B cell (primary cell): ENCODE results near the gene CAPN9. TPM values are rescaled to one million over a fixed set of nuclear protein-coding genes. Genes with fewer than 3 reads are reported as not detected.

ENCODE experiments used
- ATAC-seq: fragments of 200-7000 bp; cut with Tn5 transposase; one replicate; pipeline ENCODE4 v1.10.0; 2021; ENCODE audit warnings: low read depth, mild to moderate bottlenecking, moderate number of reproducible peaks, moderate library complexity
- CTCF ChIA-PET: fragments of 350-600 bp; sonication (Branson Sonifier 250); formaldehyde crosslinking; loops from one replicate; lab custom pipeline; 2021; ENCODE audit warnings: antibody characterized with exemption, inconsistent platforms; lab: Charles Lee
- POLR2A ChIA-PET: fragments of 350-600 bp; sonication (Branson Sonifier 250); formaldehyde crosslinking; loops from one replicate; lab custom pipeline; 2021; ENCODE audit warnings: antibody characterized with exemption; lab: Charles Lee
- DNase-seq: peaks from one replicate; pipeline ENCODE4 v3.0.0; 2013
- H2AFZ ChIP-seq: 2 replicates; pipeline ENCODE4 v1.6.1; 2012; ENCODE audit warnings: mild to moderate bottlenecking, low read depth, low read length; ENCODE audit not compliant: insufficient read depth, poor library complexity, severe bottlenecking
- H3K27ac ChIP-seq, 2 donors: 1 replicate in 1 of 2; 2 replicates in 1 of 2; pipeline ENCODE4 v1.5.1; 2012 to 2013; ENCODE audit warnings: low read length in 2 of 2, mild to moderate bottlenecking in 2 of 2, moderate library complexity in 1 of 2
- H3K27me3 ChIP-seq, 4 experiments: fragments of 200-600 bp in 1 of 4; sonication (generic) in 1 of 4; replicated peaks in 1 of 4; 1 replicate in 2 of 4; 2 replicates in 2 of 4; pipeline versions ENCODE4 v1.6.1 to v1.7.0; 2013 to 2016; ENCODE audit warnings: low read length in 3 of 4, mild to moderate bottlenecking in 2 of 4, mixed read lengths in 1 of 4, moderate library complexity in 1 of 4; ENCODE audit not compliant: insufficient read depth in 4 of 4, control insufficient read depth in 3 of 4; ENCODE audit errors: control extremely low read depth in 1 of 4
- H3K36me3 ChIP-seq, 2 experiments: replicated peaks in 1 of 2; 1 replicate in 1 of 2; 2 replicates in 1 of 2; pipeline versions ENCODE4 v1.6.1 to v1.7.1; 2013; ENCODE audit warnings: low read length in 1 of 2; ENCODE audit not compliant: insufficient read depth in 2 of 2, control insufficient read depth in 1 of 2; ENCODE audit errors: control extremely low read depth in 1 of 2, extremely low read depth in 1 of 2
- H3K4me1 ChIP-seq, 2 donors: fragments of 200-600 bp in 1 of 2; sonication (generic) in 1 of 2; 1 replicate in 1 of 2; 2 replicates in 1 of 2; pipeline versions ENCODE4 v1.5.1 to v1.6.1; 2013 to 2017; ENCODE audit warnings: low read length in 2 of 2; ENCODE audit not compliant: control insufficient read depth in 2 of 2, insufficient read depth in 2 of 2
- H3K4me2 ChIP-seq: replicated peaks from 2 replicates; pipeline ENCODE3; 2012; ENCODE audit warnings: mild to moderate bottlenecking, low read depth, low read length; ENCODE audit not compliant: poor library complexity, severe bottlenecking
- H3K4me3 ChIP-seq, 5 experiments: fragments of 200-600 bp in 1 of 5; sonication (generic) in 1 of 5; 1 replicate in 3 of 5; 2 replicates in 2 of 5; pipeline versions ENCODE4 v1.5.1 to v1.7.0; 2011 to 2016; ENCODE audit warnings: low read length in 4 of 5, mild to moderate bottlenecking in 4 of 5, low read depth in 2 of 5, control low read depth in 1 of 5, moderate library complexity in 1 of 5; ENCODE audit not compliant: insufficient read depth in 1 of 5; ENCODE audit errors: control extremely low read depth in 1 of 5, extremely low read depth in 1 of 5
- H3K79me2 ChIP-seq: fragments of 200-600 bp; sonication (generic); one replicate; pipeline ENCODE4 v1.6.0; 2016; ENCODE audit warnings: low read length; ENCODE audit not compliant: control insufficient read depth, insufficient read depth
- H3K9ac ChIP-seq: fragments of 200-600 bp; sonication (generic); 2 replicates; pipeline ENCODE4 v1.6.1; 2017; ENCODE audit warnings: mild to moderate bottlenecking, low read length, moderate library complexity
- H3K9me3 ChIP-seq, 3 donors: one replicate each; pipeline versions ENCODE4 v1.6.1 to v1.7.1; 2013; ENCODE audit warnings: low read length in 2 of 3; ENCODE audit not compliant: control insufficient read depth in 2 of 3, insufficient read depth in 1 of 3; ENCODE audit errors: control extremely low read depth in 1 of 3
- H4K20me1 ChIP-seq: 2 replicates; pipeline ENCODE4 v1.6.0; 2012; ENCODE audit warnings: mild to moderate bottlenecking, low read length; ENCODE audit not compliant: insufficient read depth, control insufficient read depth, poor library complexity, severe bottlenecking
- H3K27ac Mint-ChIP-seq: one replicate; pipeline ENCODE4 v1.8.0; 2021; ENCODE audit warnings: mixed read lengths
- H3K27me3 Mint-ChIP-seq: one replicate; pipeline ENCODE4 v1.8.0; 2021; ENCODE audit warnings: mixed read lengths
- H3K4me1 Mint-ChIP-seq: one replicate; pipeline ENCODE4 v1.8.0; 2021; ENCODE audit warnings: mixed read lengths
- H3K4me3 Mint-ChIP-seq: one replicate; pipeline ENCODE4 v1.8.0; 2021; ENCODE audit warnings: mixed read lengths
- H3K9me3 Mint-ChIP-seq: one replicate; pipeline ENCODE4 v1.8.0; 2022; ENCODE audit warnings: mixed read lengths; ENCODE audit not compliant: insufficient read depth
- EZH2 ChIP-seq: IDR thresholded peaks from 2 replicates; pipeline ENCODE4 v1.6.1; 2012; ENCODE audit warnings: borderline replicate concordance, low read depth, mild to moderate bottlenecking, moderate library complexity, low read length; ENCODE audit not compliant: insufficient read depth, poor library complexity, severe bottlenecking
- WGBS: methylation state at CpG from one replicate; pipeline ENCODE4 v1.1.5; 2013; ENCODE audit warnings: missing lambda C conversion rate; ENCODE audit not compliant: insufficient coverage; 5-methylcytosine and 5-hydroxymethylcytosine counted together
- intact Hi-C: fragments of 100-400 bp; cut with micrococcal nuclease; formaldehyde crosslinking; loops from one replicate; pipeline ENCODE4 v1.10.0; 2022
- polyA plus RNA-seq: library from polyadenylated mRNA; depleted of rRNA; stranded (reverse); fragments of >200 nt; gene quantifications from 2 replicates; pipeline ENCODE4 v1.2.3, GENCODE V29; 2012
- total RNA-seq, 2 donors: library from RNA; stranded (reverse); fragments of 120-200 nt in 1 of 2; gene quantifications; 1 replicate in 1 of 2; 2 replicates in 1 of 2; pipeline versions ENCODE4 v1.2.3 to v1.2.4, GENCODE V29; 2013 to 2022
- TF ChIP-seq, protein P1 (sequence below): fragments of 200-600 bp; IDR thresholded peaks from one replicate; pipeline ENCODE4 v1.8.0; 2022; ENCODE audit warnings: antibody characterized with exemption, mild to moderate bottlenecking

CAPN9 gene
- total and polyA plus RNA-seq, 2 donors (not counting 1 experiment from before 2014, with no cell fraction given), result not detected

GRCh38 chr1:230833511-230833910 is 86.3 kb downstream of the CAPN9 start:
- Histone ChIP-seq H3K27ac (no peak overlapping the region), H2AFZ (no peak overlapping the region), H3K4me1 (no peaks in the 10 kb centered on the region), H3K27me3 (no peaks in the 10 kb centered on the region), H3K4me3 (no peak overlapping the region), H3K4me2 (no peak overlapping the region), H4K20me1 (no peaks in the 10 kb centered on the region), H3K9me3 (peaks cover 0 to 5% (median 1%) of the 10 kb centered on the region in 3 donors), H3K79me2 (no peaks in the 10 kb centered on the region), H3K9ac (no peak overlapping the region), H3K36me3 (no peaks in the 10 kb centered on the region)
- no peak overlapping the region for H3K27ac Mint-ChIP-seq
- no CpG with 5 or more reads among the region's 3 CpGs for WGBS
- DNase-seq, result no peak
- intact Hi-C loops, result no loop called here
- ATAC-seq, result no peak
- peaks cover 34% of the 10 kb centered on the region for H3K27me3 Mint-ChIP-seq
- H3K4me1 Mint-ChIP-seq, result no peaks in the 10 kb centered on the region
- TF ChIP-seq EZH2, result no peak
- TF ChIP-seq, protein P1, sequence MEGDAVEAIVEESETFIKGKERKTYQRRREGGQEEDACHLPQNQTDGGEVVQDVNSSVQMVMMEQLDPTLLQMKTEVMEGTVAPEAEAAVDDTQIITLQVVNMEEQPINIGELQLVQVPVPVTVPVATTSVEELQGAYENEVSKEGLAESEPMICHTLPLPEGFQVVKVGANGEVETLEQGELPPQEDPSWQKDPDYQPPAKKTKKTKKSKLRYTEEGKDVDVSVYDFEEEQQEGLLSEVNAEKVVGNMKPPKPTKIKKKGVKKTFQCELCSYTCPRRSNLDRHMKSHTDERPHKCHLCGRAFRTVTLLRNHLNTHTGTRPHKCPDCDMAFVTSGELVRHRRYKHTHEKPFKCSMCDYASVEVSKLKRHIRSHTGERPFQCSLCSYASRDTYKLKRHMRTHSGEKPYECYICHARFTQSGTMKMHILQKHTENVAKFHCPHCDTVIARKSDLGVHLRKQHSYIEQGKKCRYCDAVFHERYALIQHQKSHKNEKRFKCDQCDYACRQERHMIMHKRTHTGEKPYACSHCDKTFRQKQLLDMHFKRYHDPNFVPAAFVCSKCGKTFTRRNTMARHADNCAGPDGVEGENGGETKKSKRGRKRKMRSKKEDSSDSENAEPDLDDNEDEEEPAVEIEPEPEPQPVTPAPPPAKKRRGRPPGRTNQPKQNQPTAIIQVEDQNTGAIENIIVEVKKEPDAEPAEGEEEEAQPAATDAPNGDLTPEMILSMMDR, result no peak
- ChIA-PET CTCF (no interaction called here), POLR2A (no interaction called here)
- peaks cover 9% of the 10 kb centered on the region for H3K9me3 Mint-ChIP-seq
- H3K4me3 Mint-ChIP-seq, result no peak overlapping the region

DNA sequence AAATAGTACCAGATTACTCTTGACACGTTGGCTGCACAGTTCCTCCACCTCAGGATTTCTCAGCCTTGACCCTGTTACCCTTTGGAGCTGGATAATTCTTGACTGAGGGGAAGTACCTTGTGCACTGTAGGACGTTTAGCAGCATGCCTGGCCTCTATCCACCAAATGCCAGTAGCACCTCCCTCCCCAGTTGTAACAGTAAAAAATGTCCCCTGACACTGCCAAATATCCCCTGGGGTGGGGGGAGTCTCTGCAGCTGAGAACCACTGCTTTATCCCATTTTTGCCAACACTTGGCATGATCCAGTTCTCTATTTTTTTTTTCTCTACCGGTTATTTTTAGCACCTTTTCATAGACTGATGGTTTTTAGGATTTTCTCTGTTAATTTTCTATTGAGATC is 87.1 kb downstream of the CAPN9 start:
- Histone ChIP-seq H3K36me3 (no peaks in the 10 kb centered on the region), H3K79me2 (no peaks in the 10 kb centered on the region), H3K27me3 (no peaks in the 10 kb centered on the region), H3K9me3 (peaks cover 0 to 5% (median 1%) of the 10 kb centered on the region in 3 donors), H4K20me1 (no peaks in the 10 kb centered on the region), H3K27ac (no peak overlapping the region), H2AFZ (no peak overlapping the region), H3K4me1 (no peaks in the 10 kb centered on the region), H3K9ac (no peak overlapping the region), H3K4me3 (no peak overlapping the region), H3K4me2 (no peak overlapping the region)
- Mint-ChIP-seq H3K4me3 (no peak overlapping the region), H3K9me3 (peaks cover 9% of the 10 kb centered on the region), H3K27me3 (peaks cover 34% of the 10 kb centered on the region), H3K27ac (no peak overlapping the region), H3K4me1 (no peaks in the 10 kb centered on the region)
- no peak for DNase-seq
- WGBS, result no CpG with 5 or more reads among the region's 3 CpGs
- ChIA-PET POLR2A (no interaction called here), CTCF (no interaction called here)
- no peak for ATAC-seq
- TF ChIP-seq, protein P1, result no peak
- TF ChIP-seq EZH2, result no peak
- intact Hi-C loops, result no loop called here
